ENCODE measurements around the gene NCOA3. TPM values are rescaled to one million over a fixed set of nuclear protein-coding genes. Genes with fewer than 3 reads are reported as not detected.

NCOA3 gene
- total RNA-seq, 1 experiment from 2014 or later = 28.1 TPM

GRCh38 chr20:47464380-47465101 is 37.1 kb upstream of the NCOA3 start:
- H3K36me3 ChIP-seq = no peaks in the 10 kb centered on the region
- no peak overlapping the region for H3K27ac ChIP-seq
- H3K9me3 ChIP-seq (replicated peaks) = 0 out of 2 replicates have a peak, but pooled peaks cover 3% of the 10 kb centered on the region
- no peak overlapping the region for H3K4me3 ChIP-seq
- 0 out of 2 replicates have a peak, but pooled peaks cover 5% of the 10 kb centered on the region for H3K4me1 ChIP-seq
- peaks cover 3% of the 10 kb centered on the region for H3K27me3 ChIP-seq
- peak; percentile 28 to 54 for DNase-seq

DNA sequence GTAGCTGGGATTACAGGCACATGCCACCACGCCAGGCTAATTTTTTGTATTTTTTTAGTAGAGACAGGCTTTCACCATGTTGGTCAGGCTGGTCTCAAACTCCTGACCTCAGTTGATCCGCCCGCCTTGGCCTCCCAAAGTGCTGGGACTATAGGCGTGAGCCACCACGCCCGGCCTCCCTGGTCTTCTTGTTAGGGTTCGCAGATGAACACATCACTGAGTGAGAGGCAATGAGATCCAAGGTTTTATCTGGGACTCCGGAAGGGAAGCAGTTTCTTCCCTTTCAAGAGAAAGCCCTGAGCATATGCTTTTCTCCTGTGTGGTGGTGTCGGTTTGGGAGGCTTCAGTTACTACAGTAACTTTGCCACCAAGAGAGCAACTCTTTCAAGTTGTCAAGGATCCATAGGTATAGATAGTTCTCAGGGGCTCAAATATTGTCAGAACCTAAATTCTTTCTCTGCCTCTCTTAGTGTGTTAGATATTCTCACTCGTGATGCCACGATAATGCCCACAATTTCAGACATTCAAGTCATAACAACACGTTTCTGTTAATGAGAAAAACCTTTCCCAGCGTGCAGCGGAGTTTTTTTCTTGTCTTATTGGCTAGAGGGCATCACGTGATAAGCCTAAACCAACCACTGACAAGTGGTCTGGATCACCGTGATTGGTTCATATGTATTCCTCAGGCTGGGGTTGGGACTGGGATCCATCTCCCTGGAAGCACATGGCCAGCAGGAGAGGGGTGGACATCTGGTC is 36.2 kb upstream of the NCOA3 start:
- H3K27me3 ChIP-seq = peaks cover 3% of the 10 kb centered on the region
- H3K27ac ChIP-seq = no peak overlapping the region
- H3K36me3 ChIP-seq = no peaks in the 10 kb centered on the region
- 0 out of 2 replicates have a peak, but pooled peaks cover 3% of the 10 kb centered on the region for H3K9me3 ChIP-seq (replicated peaks)
- H3K4me1 ChIP-seq = 0 out of 2 replicates have a peak, but pooled peaks cover 5% of the 10 kb centered on the region
- DNase-seq = no peak
- H3K4me3 ChIP-seq = no peak overlapping the region

- H3K4me1 ChIP-seq = 0 out of 2 replicates have a peak, but pooled peaks cover 5% of the 10 kb centered on the region
- H3K27me3 ChIP-seq = peaks cover 3% of the 10 kb centered on the region
- no peak overlapping the region for H3K27ac ChIP-seq
- no peak for DNase-seq
- no peaks in the 10 kb centered on the region for H3K36me3 ChIP-seq
- 0 out of 2 replicates have a peak, but pooled peaks cover 3% of the 10 kb centered on the region for H3K9me3 ChIP-seq (replicated peaks)
- no peak overlapping the region for H3K4me3 ChIP-seq
Observed at GRCh38 chr20:47466213-47466612, 35.5 kb upstream of the NCOA3 start.

DNA sequence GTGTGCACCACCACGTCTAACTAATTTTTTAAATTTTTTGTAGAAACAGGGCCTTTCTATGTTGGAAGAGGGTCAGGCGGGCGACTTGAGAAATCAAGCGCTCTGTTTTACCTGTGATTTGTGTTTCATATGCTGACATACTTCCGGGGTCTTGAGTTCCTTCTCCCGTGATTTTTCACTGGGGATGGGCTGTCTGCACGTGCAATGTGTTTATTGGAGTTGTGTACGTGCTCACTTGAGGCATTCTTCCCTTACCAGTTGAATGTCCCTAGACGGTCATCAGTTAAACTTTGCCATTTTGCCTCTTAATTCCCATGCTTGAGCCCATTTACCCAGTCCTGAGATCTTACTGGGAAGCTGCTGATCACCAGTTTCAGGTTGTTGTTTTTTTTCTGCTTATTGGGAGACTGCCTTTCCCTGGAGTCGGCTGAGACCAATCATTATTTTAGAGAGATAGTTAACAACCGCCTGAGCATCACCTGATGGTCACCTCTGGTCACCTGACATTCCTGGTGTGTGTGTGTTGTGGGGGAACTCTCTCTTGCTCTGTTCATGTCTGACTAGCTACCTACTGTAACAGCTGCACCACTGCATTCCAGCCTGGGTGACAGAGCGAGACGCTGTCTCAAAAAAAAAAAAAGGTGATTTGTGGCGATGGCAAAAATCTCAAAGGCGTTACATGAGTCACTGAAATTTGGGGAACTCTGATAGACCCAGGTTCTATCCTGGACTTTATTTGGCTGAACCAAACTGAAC is 34.8 kb upstream of the NCOA3 start:
- H3K36me3 ChIP-seq = no peaks in the 10 kb centered on the region
- DNase-seq = no peak
- H3K9me3 ChIP-seq (replicated peaks) = 0 out of 2 replicates have a peak, but pooled peaks cover 3% of the 10 kb centered on the region
- no peak overlapping the region for H3K27ac ChIP-seq
- no peak overlapping the region for H3K4me3 ChIP-seq
- peaks cover 3% of the 10 kb centered on the region for H3K27me3 ChIP-seq
- H3K4me1 ChIP-seq = 0 out of 2 replicates have a peak, but pooled peaks cover 5% of the 10 kb centered on the region

GRCh38 chr20:47468290-47469050 is 33.2 kb upstream of the NCOA3 start:
- Histone ChIP-seq H3K36me3 (no peaks in the 10 kb centered on the region), H3K4me3 (no peak overlapping the region), H3K27me3 (peaks cover 3% of the 10 kb centered on the region), H3K4me1 (0 out of 2 replicates have a peak, but pooled peaks cover 5% of the 10 kb centered on the region), H3K27ac (no peak overlapping the region), H3K9me3 (replicated peaks) (0 out of 2 replicates have a peak, but pooled peaks cover 3% of the 10 kb centered on the region)
- no peak for DNase-seq

- H3K9me3 ChIP-seq (replicated peaks) = no peaks in the 10 kb centered on the region
- no peak overlapping the region for H3K27ac ChIP-seq
- DNase-seq = no peak
- H3K4me1 ChIP-seq = no peaks in the 10 kb centered on the region
- H3K27me3 ChIP-seq = no peaks in the 10 kb centered on the region; the same call in 1 of the 2 replicates
- H3K4me3 ChIP-seq = no peak overlapping the region
- H3K36me3 ChIP-seq = no peaks in the 10 kb centered on the region
Observed at GRCh38 chr20:47475419-47476044, 26.2 kb upstream of the NCOA3 start.

GRCh38 chr20:47476452-47476851 is 25.2 kb upstream of the NCOA3 start:
- H3K27ac ChIP-seq = no peak overlapping the region
- H3K4me3 ChIP-seq = no peak overlapping the region
- no peaks in the 10 kb centered on the region; the same call in 1 of the 2 replicates for H3K27me3 ChIP-seq
- DNase-seq = no peak
- H3K4me1 ChIP-seq = no peaks in the 10 kb centered on the region
- H3K36me3 ChIP-seq = no peaks in the 10 kb centered on the region
- no peaks in the 10 kb centered on the region for H3K9me3 ChIP-seq (replicated peaks)

GRCh38 chr20:47479093-47479492 is 22.6 kb upstream of the NCOA3 start:
- Histone ChIP-seq H3K36me3 (no peaks in the 10 kb centered on the region), H3K27me3 (no peaks in the 10 kb centered on the region; the same call in 1 of the 2 replicates), H3K27ac (no peak overlapping the region), H3K4me1 (no peaks in the 10 kb centered on the region), H3K9me3 (replicated peaks) (no peaks in the 10 kb centered on the region), H3K4me3 (no peak overlapping the region)
- no peak for DNase-seq

- Histone ChIP-seq H3K36me3 (no peaks in the 10 kb centered on the region), H3K27ac (no peak overlapping the region), H3K4me1 (no peaks in the 10 kb centered on the region), H3K4me3 (no peak overlapping the region), H3K27me3 (no peaks in the 10 kb centered on the region; the same call in 1 of the 2 replicates), H3K9me3 (replicated peaks) (no peaks in the 10 kb centered on the region)
- no peak for DNase-seq
Observed at GRCh38 chr20:47479506-47479905, 22.2 kb upstream of the NCOA3 start.

DNA sequence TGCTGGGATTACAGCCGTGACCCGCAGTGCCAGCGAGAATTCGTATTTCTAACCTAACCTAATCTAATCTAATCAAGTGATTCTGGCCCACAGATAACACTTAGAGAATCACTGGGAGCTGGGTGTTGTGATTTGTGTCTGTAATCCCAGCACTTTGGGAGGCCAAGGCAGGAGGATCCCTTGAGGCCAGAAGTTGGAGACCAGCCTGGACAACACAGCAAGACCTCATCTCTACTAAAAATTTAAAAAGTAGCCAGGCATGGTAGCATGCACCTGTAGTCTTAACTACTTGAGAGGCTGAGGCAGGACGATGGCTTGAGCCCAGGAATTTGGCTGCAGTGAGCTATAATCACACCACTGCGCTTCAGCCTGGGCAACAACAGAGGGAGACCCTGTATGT is 21.4 kb upstream of the NCOA3 start:
- Histone ChIP-seq H3K27ac (no peak overlapping the region), H3K9me3 (replicated peaks) (no peaks in the 10 kb centered on the region), H3K4me3 (no peak overlapping the region), H3K27me3 (no peaks in the 10 kb centered on the region; the same call in 1 of the 2 replicates), H3K36me3 (no peaks in the 10 kb centered on the region), H3K4me1 (no peaks in the 10 kb centered on the region)
- DNase-seq = no peak

GRCh38 chr20:47480705-47481104 is 21.0 kb upstream of the NCOA3 start:
- Histone ChIP-seq H3K27ac (no peak overlapping the region), H3K4me1 (no peaks in the 10 kb centered on the region), H3K36me3 (no peaks in the 10 kb centered on the region), H3K27me3 (no peaks in the 10 kb centered on the region; the same call in 1 of the 2 replicates), H3K9me3 (replicated peaks) (no peaks in the 10 kb centered on the region), H3K4me3 (no peak overlapping the region)
- DNase-seq = no peak

DNA sequence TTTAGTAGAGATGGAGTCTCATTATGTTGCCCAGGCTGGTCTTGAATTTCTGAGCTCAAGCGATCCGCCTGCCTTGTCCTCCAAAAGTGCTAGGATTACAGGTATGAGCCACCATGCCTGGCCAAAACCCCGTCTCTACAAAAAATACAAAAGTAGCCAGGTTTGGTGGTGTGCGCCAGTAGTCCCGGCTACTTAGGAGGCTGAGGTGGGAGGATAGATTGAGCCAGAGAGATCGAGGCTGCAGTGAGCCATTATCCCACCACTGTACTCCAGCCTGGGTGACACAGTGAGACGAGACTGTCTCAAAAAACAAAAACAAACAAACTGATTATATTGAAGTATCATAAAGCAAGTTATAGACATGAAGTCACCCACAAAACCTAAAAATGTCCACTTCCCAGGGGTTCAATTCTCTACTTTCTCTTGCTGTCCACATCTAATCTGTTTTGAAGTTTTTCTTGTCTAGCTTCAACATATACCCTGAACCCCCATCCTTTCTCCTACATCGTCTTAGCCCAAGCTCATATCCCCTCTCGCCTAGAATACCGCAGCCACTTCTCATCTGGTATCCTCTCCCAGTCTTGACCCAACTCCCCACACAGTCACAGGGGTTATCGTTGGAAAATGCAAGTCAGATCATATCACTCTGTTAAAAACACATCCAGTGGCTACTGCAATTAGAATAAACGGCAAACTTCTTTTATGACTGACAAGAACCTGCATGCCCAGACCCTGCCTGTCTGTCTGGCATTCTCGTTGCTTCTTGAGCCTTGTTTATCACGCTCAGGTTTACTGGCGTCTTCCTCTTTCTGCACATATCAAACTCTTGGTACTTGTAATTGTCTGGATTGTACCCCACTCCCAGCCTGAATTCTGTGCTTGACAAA is 20.1 kb upstream of the NCOA3 start:
- Histone ChIP-seq H3K27me3 (no peaks in the 10 kb centered on the region), H3K4me3 (no peak overlapping the region), H3K9me3 (replicated peaks) (no peaks in the 10 kb centered on the region), H3K27ac (no peak overlapping the region), H3K4me1 (no peaks in the 10 kb centered on the region), H3K36me3 (no peaks in the 10 kb centered on the region)
- no peak for DNase-seq

- no peaks in the 10 kb centered on the region for H3K27me3 ChIP-seq
- no peaks in the 10 kb centered on the region for H3K4me1 ChIP-seq
- H3K27ac ChIP-seq = no peak overlapping the region
- no peak overlapping the region for H3K4me3 ChIP-seq
- H3K36me3 ChIP-seq = no peaks in the 10 kb centered on the region
- no peaks in the 10 kb centered on the region for H3K9me3 ChIP-seq (replicated peaks)
- no peak for DNase-seq
Observed at GRCh38 chr20:47482705-47483104, 19.0 kb upstream of the NCOA3 start.

Measured in SJCRH30 (cell line).